GM19455 (cell line): ENCODE data around the gene GPD1L.

Source experiments
- ATAC-seq: cut with Tn5 transposase; IDR thresholded peaks from one replicate; pipeline ENCODE4 v1.9.1; 2021; ENCODE audit not compliant: unreplicated experiment

The GPD1L gene

GRCh38 chr3:32136703-32137102 is 30.3 kb downstream of the GPD1L start:
- no peak for ATAC-seq

GRCh38 chr3:32137870-32138269 is 31.4 kb downstream of the GPD1L start:
- no peak for ATAC-seq

- ATAC-seq, result no peak
These were observed 32.2 kb downstream of the GPD1L start for GRCh38 chr3:32138545-32139104.

GRCh38 chr3:32140943-32141342 is 34.5 kb downstream of the GPD1L start:
- ATAC-seq, result no peak

- peak; percentile 74 for ATAC-seq
These were observed 37.7 kb downstream of the GPD1L start for GRCh38 chr3:32143849-32144757.

GRCh38 chr3:32146746-32147211 is 40.4 kb downstream of the GPD1L start:
- ATAC-seq, result no peak

GRCh38 chr3:32147509-32147908 is 41.1 kb downstream of the GPD1L start:
- no peak for ATAC-seq

- no peak for ATAC-seq
These were observed 41.5 kb downstream of the GPD1L start for GRCh38 chr3:32147933-32148332.

GRCh38 chr3:32148351-32148750 is 41.9 kb downstream of the GPD1L start:
- no peak for ATAC-seq

GRCh38 chr3:32153414-32154204 is 47.2 kb downstream of the GPD1L start:
- ATAC-seq, result no peak

- no peak for ATAC-seq
These were observed 47.8 kb downstream of the GPD1L start for GRCh38 chr3:32154205-32154579.

GRCh38 chr3:32155117-32155516 is 48.7 kb downstream of the GPD1L start:
- ATAC-seq, result no peak

GRCh38 chr3:32157600-32158264 is 51.3 kb downstream of the GPD1L start:
- no peak for ATAC-seq

GRCh38 chr3:32160706-32161214 is 54.3 kb downstream of the GPD1L start:
- ATAC-seq, result no peak

- no peak for ATAC-seq
These were observed 59.0 kb downstream of the GPD1L start for GRCh38 chr3:32165442-32165841.

GRCh38 chr3:32166654-32167053 is 60.2 kb downstream of the GPD1L start:
- no peak for ATAC-seq

- no peak for ATAC-seq
These were observed 66.0 kb downstream of the GPD1L start for GRCh38 chr3:32172420-32172819.

GRCh38 chr3:32175607-32176197 is 69.3 kb downstream of the GPD1L start:
- no peak for ATAC-seq

GRCh38 chr3:32176989-32177701 is 70.7 kb downstream of the GPD1L start:
- ATAC-seq, result peak; percentile 41

- peak; percentile 66 for ATAC-seq
These were observed 71.3 kb downstream of the GPD1L start for GRCh38 chr3:32177702-32178198.
